Neural cell (in vitro differentiated cells): ENCODE results near the gene RTN4RL1. TPM values are rescaled to one million over a fixed set of nuclear protein-coding genes. Genes with fewer than 3 reads are reported as not detected.
A peak's percentile ranks its signal among the peaks of the same experiment; 100 is the strongest.

Source experiments
- H2AFZ ChIP-seq: fragments of 200-600, 300-800 bp; sonication (generic), shearing (Covaris generic); 2 replicates; pipeline ENCODE4 v1.6.0; 2014; ENCODE audit warnings: low read depth, mild to moderate bottlenecking, antibody characterized with exemption, low read length, moderate library complexity
- H3F3A ChIP-seq: fragments of 200-600 bp; shearing (Covaris generic); 2 replicates; pipeline ENCODE4 v1.6.1; 2016; ENCODE audit warnings: mild to moderate bottlenecking, moderate library complexity, mixed read lengths, antibody characterized with exemption, low read length; ENCODE audit not compliant: insufficient read depth, poor library complexity, severe bottlenecking
- H3K27ac ChIP-seq: fragments of 200-600, 300-800 bp; sonication (generic), shearing (Covaris generic); 2 replicates; pipeline ENCODE4 v1.5.1; 2014; ENCODE audit warnings: mild to moderate bottlenecking, low read length, moderate library complexity
- H3K27me3 ChIP-seq: fragments of 300-800, 200-600 bp; sonication (generic), shearing (Covaris generic); 2 replicates; pipeline ENCODE4 v1.6.0; 2014; ENCODE audit warnings: mild to moderate bottlenecking, low read depth, low read length, moderate library complexity; ENCODE audit not compliant: insufficient read depth
- H3K36me3 ChIP-seq: fragments of 300-800, 200-600 bp; sonication (generic), shearing (Covaris generic); 2 replicates; pipeline ENCODE4 v1.5.1; 2014; ENCODE audit warnings: mild to moderate bottlenecking, antibody characterized with exemption, low read length, moderate library complexity; ENCODE audit not compliant: insufficient read depth
- H3K4me2 ChIP-seq: fragments of 300-800, 200-600 bp; sonication (generic), shearing (Covaris generic); 2 replicates; pipeline ENCODE4 v1.6.0; 2014; ENCODE audit warnings: mild to moderate bottlenecking, low read length
- H3K4me3 ChIP-seq: fragments of 300-800, 200-600 bp; sonication (generic), shearing (Covaris generic); 2 replicates; pipeline ENCODE4 v1.5.1; 2014; ENCODE audit warnings: mild to moderate bottlenecking, low read length, moderate library complexity
- H3K79me2 ChIP-seq: fragments of 200-600 bp; shearing (Covaris generic); replicated peaks from 2 replicates; pipeline ENCODE4 v1.6.0; 2014; ENCODE audit warnings: mild to moderate bottlenecking, low read length, moderate library complexity; ENCODE audit not compliant: insufficient read depth
- H3K9ac ChIP-seq: fragments of 300-800, 200-600 bp; sonication (generic), shearing (Covaris generic); 2 replicates; pipeline ENCODE4 v1.6.1; 2016; ENCODE audit warnings: mild to moderate bottlenecking, low read length, mixed read lengths
- H3K9me2 ChIP-seq: fragments of 200-600 bp; shearing (Covaris generic); 2 replicates; pipeline ENCODE4 v1.6.1; 2016; ENCODE audit warnings: mild to moderate bottlenecking, low read length, mixed read lengths; ENCODE audit not compliant: insufficient read depth
- H3K9me3 ChIP-seq: fragments of 200-600, 300-800 bp; sonication (generic), shearing (Covaris generic); 2 replicates; pipeline ENCODE4 v1.6.1; 2016; ENCODE audit warnings: mild to moderate bottlenecking, mixed run types, low read length, moderate library complexity, mixed read lengths
- H4K20me1 ChIP-seq: fragments of 200-600 bp; shearing (Covaris generic); 2 replicates; pipeline ENCODE4 v1.6.1; 2016; ENCODE audit warnings: mild to moderate bottlenecking, mixed run types; ENCODE audit not compliant: insufficient read depth
- CTCF ChIP-seq: fragments of 450-650 bp; IDR thresholded peaks from 2 replicates; pipeline ENCODE4 v1.5.1; 2014; ENCODE audit warnings: antibody characterized with exemption, mild to moderate bottlenecking, moderate library complexity; ENCODE audit not compliant: poor library complexity, severe bottlenecking
- EP300 ChIP-seq: fragments of 450-650 bp; conservative IDR thresholded peaks from 2 replicates; pipeline ENCODE4 v1.6.1; 2014; ENCODE audit warnings: antibody characterized with exemption, mild to moderate bottlenecking, moderate library complexity; ENCODE audit not compliant: poor library complexity, severe bottlenecking
- EZH2 ChIP-seq: fragments of 200-600, 300-800 bp; shearing (Covaris generic), sonication (generic); IDR thresholded peaks from 2 replicates; pipeline ENCODE4 v1.6.1; 2014; ENCODE audit warnings: antibody characterized with exemption, low read length, borderline replicate concordance, mild to moderate bottlenecking; ENCODE audit not compliant: insufficient read depth, poor library complexity, severe bottlenecking
- MXI1 ChIP-seq: fragments of 450-650 bp; conservative IDR thresholded peaks from 2 replicates; pipeline ENCODE4 v1.6.1; 2014; ENCODE audit warnings: antibody characterized with exemption, mild to moderate bottlenecking; ENCODE audit not compliant: poor library complexity, severe bottlenecking
- POLR2AphosphoS5 ChIP-seq: IDR thresholded peaks from 2 replicates; pipeline ENCODE4 v1.6.1; 2012
- RAD21 ChIP-seq: fragments of 450-650 bp; conservative IDR thresholded peaks from 2 replicates; pipeline ENCODE4 v1.6.1; 2014; ENCODE audit warnings: antibody characterized with exemption, mild to moderate bottlenecking, moderate library complexity
- REST ChIP-seq: IDR thresholded peaks from 2 replicates; pipeline ENCODE4 v1.6.1; 2012; ENCODE audit warnings: borderline replicate concordance
- SMC3 ChIP-seq: fragments of 450-650 bp; conservative IDR thresholded peaks from 2 replicates; pipeline ENCODE4 v1.6.1; 2014; ENCODE audit warnings: antibody characterized with exemption, mild to moderate bottlenecking, moderate library complexity; ENCODE audit not compliant: poor library complexity
- TAF1 ChIP-seq: IDR thresholded peaks from 2 replicates; pipeline ENCODE4 v1.6.1; 2012; ENCODE audit warnings: low read depth
- polyA plus RNA-seq: library from polyadenylated mRNA; depleted of rRNA; stranded (reverse); fragments of >200 nt; gene quantifications from 2 replicates; pipeline ENCODE4 v1.2.3, GENCODE V29; 2014

RTN4RL1 gene
- polyA plus RNA-seq, 1 donor from 2014 or later: 8.1 TPM

GRCh38 chr17:1972487-1973160, 52.5 kb downstream of the RTN4RL1 start:
- H3K9me2 ChIP-seq: no peaks in the 10 kb centered on the region
- no peaks in the 10 kb centered on the region for H3K36me3 ChIP-seq
- no peak overlapping the region for H3K27ac ChIP-seq
- TF ChIP-seq CTCF: no peak
- no peak for TF ChIP-seq REST
- no peak for TF ChIP-seq POLR2AphosphoS5
- TF ChIP-seq EP300: no peak
- TF ChIP-seq SMC3: no peak
- TF ChIP-seq EZH2: no peak
- no peak for TF ChIP-seq RAD21
- TF ChIP-seq MXI1: no peak
- TF ChIP-seq TAF1: no peak
- no peak overlapping the region for H3K4me2 ChIP-seq
- H2AFZ ChIP-seq: no peak overlapping the region
- H3K27me3 ChIP-seq: no peaks in the 10 kb centered on the region
- no peaks in the 10 kb centered on the region for H4K20me1 ChIP-seq
- H3K79me2 ChIP-seq: no peaks in the 10 kb centered on the region
- H3K4me3 ChIP-seq: no peak overlapping the region
- H3K9ac ChIP-seq: no peak overlapping the region
- no peaks in the 10 kb centered on the region for H3K9me3 ChIP-seq
- H3F3A ChIP-seq: no peaks in the 10 kb centered on the region

- Histone ChIP-seq H3K27ac (peak overlapping the region; percentile 28), H4K20me1 (no peaks in the 10 kb centered on the region), H3K4me3 (no peak overlapping the region), H3K27me3 (no peaks in the 10 kb centered on the region), H3K4me2 (no peak overlapping the region), H3K9me3 (no peaks in the 10 kb centered on the region), H3K36me3 (no peaks in the 10 kb centered on the region), H3K9me2 (no peaks in the 10 kb centered on the region), H2AFZ (no peak overlapping the region), H3F3A (no peaks in the 10 kb centered on the region), H3K9ac (peak overlapping the region; percentile 1), H3K79me2 (no peaks in the 10 kb centered on the region)
- no peak for TF ChIP-seq POLR2AphosphoS5
- TF ChIP-seq REST: no peak
- TF ChIP-seq EZH2: no peak
- no peak for TF ChIP-seq CTCF
- no peak for TF ChIP-seq MXI1
- no peak for TF ChIP-seq SMC3
- TF ChIP-seq TAF1: no peak
- no peak for TF ChIP-seq RAD21
- TF ChIP-seq EP300: no peak
Observed at GRCh38 chr17:1970843-1971384, 54.2 kb downstream of the RTN4RL1 start.
